IPS-NIHi7 (cell line): ENCODE results near the gene LEPROT.
"Not testable (repeated sequence)": the region's sequence is repeated elsewhere in the genome, so short reads cannot be mapped to it uniquely, and the experiment has no call there.

Experiments used
- DNase-seq: peaks from one replicate; pipeline ENCODE4 v3.0.0; 2012; ENCODE audit warnings: mixed read lengths; ENCODE audit errors: extremely low spot score

Gene LEPROT

GRCh38 chr1:65437616-65438015, 17.1 kb downstream of the LEPROT start:
- no peak for DNase-seq

DNA sequence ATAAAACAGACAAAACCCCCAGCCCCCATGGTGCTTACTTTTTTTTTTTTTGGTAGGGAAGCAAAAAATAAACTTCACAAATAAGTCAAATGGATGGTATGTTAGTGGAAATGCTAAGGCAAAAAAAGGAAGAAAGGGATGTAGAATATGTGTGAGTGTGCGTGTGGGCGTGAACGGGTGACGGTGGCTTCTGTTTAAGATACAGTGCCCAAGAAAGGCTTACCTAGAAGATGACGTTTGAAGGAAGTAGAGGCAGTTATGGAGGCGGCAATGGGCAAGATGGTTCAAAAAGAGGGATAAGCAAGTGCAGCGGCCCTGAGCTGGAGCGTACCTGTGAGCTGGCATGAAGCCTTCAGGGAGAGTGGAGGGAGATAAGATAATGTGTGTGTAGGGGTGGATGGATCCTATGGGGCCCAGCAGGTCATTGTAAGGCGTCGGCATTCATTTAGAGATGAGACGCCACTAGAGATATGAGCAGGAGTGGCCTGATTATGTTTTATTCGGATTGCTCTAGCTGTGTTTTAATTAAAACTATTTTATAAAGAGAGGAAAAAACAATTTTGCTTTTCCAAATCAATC, 19.9 kb downstream of the LEPROT start:
- DNase-seq, result no peak

GRCh38 chr1:65440915-65441314, 20.4 kb downstream of the LEPROT start:
- DNase-seq, result no peak

GRCh38 chr1:65441464-65441863, 21.0 kb downstream of the LEPROT start:
- DNase-seq, result no peak

DNA sequence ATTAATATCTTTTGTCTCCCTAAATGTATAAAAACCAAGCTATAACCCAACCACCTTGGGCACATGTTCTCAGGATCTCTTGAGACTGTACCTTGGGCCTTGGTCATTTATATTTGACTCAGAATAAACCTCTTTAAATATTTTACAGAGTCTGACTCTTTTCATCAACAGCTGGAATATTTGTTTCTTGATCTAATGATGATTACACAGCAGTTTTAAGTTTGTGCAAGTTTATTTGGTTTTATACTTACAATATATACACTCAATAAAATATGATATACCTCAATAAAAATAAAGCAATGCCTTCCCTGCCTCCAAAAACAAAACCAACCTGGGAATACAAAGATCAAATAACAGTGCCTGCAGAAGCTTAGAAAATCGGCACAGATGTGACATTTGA, 22.0 kb downstream of the LEPROT start:
- no peak for DNase-seq

DNA sequence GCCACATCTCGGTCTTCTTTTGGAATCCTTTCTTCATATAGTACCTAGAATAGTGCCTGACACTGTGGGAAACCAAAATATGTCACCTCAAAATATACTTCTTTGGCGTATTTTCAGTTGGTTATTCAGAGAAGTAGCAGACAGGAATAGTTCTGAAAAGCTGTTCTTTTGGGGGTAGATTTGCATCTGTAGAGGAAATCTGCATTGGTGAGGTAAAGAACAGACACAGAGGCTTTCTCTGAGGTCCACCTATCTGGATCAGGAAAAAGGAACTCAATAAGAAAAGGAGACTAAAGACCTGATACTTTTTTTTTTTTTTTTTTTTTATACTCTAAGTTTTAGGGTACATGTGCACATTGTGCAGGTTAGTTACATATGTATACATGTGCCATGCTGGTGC, 23.2 kb downstream of the LEPROT start:
- DNase-seq, result no peak

GRCh38 chr1:65444128-65444640, 23.7 kb downstream of the LEPROT start:
- no peak for DNase-seq

DNA sequence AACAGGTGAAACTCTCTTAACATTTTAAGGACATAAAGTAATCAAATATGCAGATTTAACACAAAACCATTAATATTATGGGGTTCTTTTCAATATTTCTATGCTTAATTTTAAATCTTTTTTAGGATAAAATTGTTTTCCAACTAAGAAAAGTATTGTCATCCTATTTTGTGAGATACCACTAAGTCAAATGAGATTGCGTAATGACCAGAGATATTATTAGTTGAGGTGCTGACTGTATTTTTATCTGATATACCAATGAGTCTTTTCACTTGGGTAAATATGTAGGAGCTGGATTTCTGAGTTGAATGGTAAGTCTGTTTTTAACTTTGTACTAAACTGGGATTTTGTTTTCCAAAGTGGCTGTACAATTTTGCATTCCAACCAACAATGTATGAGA, 25.4 kb downstream of the LEPROT start:
- DNase-seq, result no peak

- DNase-seq, result peak; percentile 31
Observed at GRCh38 chr1:65449214-65449823, 28.9 kb downstream of the LEPROT start.

- not testable (repeated sequence) for DNase-seq
Observed at GRCh38 chr1:65455678-65456077, 35.2 kb downstream of the LEPROT start.

GRCh38 chr1:65456481-65456880, 36.0 kb downstream of the LEPROT start:
- DNase-seq, result no peak

GRCh38 chr1:65457868-65458267, 37.4 kb downstream of the LEPROT start:
- no peak for DNase-seq

DNA sequence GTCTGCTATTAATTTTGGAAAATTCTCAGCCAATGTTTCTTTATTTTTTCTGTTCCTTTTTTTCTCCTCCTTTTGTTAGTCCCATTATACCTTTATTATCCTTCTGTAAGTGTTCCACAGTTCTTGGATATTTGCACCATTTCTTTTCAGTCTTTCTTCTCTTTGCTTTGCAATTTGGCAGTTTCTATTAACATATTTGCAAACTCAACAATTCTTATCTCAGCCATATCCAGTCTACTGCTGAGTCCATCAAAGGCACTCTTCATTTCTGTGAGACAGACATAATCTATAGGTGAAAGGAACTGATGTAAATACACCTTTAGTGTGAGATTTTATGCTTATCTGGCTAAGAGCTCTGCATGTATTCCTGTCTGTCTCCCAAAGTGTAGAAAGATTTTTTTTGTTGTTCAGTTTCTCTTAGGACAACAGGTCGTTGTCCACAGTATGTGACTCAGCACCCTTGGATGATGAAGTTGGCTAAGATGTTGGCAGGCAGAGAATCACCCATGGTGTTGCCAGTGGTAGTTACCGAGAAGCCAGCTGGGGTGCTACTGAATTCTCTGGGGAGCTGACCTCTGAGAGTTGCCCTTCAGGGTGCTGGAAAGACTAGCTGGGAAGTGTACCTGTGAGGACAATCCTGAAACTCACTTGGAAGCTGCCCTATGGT, 38.4 kb downstream of the LEPROT start:
- no peak for DNase-seq

DNA sequence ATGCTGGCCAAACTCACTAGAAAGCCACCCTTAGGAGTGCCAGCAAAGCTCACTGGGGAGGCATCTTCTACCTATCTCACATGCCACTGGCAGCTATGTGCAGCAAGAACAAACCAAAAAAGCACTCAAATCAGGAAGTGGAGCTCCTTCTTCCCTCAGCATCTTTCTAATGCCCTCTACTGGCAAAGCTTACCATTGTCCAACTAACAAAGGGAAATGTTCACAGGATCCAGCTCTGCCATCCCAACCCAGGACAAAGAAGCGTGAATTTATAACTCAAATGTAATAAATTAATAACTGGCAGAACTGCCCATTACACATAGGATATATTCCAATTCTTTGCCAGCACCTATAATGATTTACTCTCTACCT, 38.9 kb downstream of the LEPROT start:
- peak; percentile 63 for DNase-seq

GRCh38 chr1:65465837-65466236, 45.4 kb downstream of the LEPROT start:
- not testable (repeated sequence) for DNase-seq

- peak; percentile 49 for DNase-seq
Observed at GRCh38 chr1:65467536-65467935, 47.1 kb downstream of the LEPROT start.

DNA sequence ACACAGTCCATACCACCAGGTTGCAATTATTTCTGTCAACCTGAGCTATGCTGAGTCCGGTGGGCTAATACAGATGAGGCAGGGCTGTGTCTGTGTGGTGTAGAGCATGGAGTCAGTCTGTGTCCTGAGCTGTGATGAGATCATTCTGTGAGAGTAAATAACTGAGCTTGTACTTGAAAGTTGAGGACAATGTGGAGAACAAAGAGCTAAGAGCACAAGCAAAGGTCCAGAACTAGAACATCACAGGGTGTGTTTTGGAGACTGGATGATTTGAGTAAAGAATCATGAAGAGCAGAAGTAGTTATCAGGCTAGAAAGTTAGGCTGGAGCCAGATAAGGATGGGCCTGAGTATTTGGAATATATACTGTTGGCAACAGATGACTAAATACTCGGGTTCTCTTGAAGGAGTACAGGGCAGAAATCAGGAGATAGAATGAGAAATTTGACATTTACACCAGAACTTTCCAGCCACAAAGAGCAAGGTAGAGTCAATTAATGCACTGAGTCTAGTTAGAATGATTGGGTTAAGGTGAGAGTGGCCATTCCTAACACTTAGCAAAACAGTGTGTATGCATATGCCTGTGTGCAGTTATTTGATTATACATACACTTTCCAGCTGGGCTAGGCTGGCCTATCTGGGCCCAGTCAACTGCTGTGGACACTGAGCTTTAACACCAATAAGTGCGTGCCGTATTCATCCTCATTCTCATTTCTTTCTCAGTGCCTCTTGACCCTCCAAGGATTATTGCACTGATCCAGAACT, 48.8 kb downstream of the LEPROT start:
- DNase-seq, result no peak

DNA sequence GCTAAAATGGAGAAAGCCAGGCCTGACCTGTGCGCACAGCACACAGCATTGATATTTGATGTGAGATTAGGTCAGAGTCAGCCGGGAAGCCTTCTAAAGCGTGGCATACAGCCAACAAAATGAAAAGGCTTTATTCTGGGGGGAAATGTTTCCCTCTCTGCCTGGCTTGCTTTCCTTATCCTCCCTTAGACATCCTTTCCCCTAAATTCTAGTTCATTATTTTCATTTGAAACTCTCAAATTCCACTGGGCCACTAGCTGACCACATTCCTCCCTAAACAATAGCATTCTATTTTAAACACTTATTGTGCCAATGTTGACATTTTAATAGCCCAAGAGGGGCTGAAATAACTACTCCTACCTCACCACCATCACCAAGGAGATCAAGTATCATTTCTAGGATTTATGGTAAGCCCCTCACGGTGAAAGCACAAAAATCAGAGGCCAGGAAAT, 49.4 kb downstream of the LEPROT start:
- DNase-seq, result no peak

DNA sequence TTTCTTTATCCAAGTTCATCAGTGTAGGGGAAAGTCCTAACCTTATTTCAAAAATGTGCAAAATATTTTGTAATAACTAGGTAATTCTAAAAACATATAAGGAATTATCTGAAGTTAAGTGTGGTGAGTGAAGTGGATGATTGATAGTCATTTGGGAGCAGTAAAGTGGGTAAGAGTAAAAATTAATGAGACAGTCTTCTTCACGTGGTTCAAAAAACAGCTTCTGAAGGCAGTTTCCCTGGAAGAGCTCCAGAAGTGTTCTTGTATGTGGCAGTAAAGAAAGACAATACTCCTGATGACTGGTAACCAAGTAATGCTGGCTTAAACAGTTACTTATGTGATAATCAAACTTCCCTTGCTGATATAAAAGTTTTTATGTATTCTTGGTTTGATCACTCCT, 50.3 kb downstream of the LEPROT start:
- DNase-seq, result no peak

GRCh38 chr1:65471213-65471833, 50.9 kb downstream of the LEPROT start:
- no peak for DNase-seq

DNA sequence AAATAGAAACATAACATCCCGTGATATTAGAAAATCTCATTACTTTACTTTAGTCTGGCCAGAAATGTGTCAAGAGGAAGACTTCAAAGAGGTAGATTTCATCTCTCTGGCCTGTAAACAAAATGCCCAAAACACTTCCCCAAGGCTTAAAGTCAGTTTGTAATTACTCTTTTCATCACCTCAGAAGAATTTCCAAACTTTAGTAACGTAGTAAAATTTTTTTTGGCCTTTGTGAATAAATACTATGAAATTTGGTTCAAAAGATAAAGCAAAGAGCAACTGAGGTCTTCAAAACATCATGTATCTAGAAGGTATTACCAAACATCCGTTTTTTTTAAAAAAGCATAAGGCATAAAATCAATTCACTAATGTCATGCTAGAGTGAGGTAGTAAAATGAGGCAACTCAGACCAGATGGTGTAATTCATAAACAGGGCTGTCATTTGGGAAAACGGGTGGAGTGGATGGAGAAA, 51.4 kb downstream of the LEPROT start:
- DNase-seq, result no peak

DNA sequence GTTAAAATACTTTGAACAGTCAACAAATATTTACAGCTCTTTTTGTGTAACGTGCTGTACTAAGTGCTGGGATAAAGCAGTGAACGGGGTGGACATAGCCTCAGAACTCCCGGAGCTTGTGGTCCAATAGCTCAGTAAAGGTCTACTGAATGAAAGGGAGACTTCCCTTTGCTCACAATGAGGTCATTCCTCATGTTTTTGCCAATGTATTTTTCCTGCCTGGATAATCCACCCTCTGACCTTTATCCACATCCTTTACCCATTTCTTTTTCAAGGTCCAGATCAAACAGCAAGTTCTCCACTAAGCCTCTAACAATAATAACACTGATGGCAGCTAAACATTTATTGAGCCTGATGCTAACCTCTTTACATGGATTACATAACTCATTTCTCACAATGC, 55.9 kb downstream of the LEPROT start:
- no peak for DNase-seq
